Measurements from ENCODE around the gene TFF3.
"Not testable (repeated sequence)": the region's sequence is repeated elsewhere in the genome, so short reads cannot be mapped to it uniquely, and the experiment has no call there.

TFF3 gene

GRCh38 chr21:42297377-42297776 is 17.8 kb downstream of the TFF3 start:
- no peak for TF ChIP-seq CTCF (IDR thresholded peaks at IDR 0.05; ENCODE audit: low read depth, low read length)
- no peak overlapping the region for H3K4me3 ChIP-seq (ENCODE audit: low read depth, low read length)
- in situ Hi-C loops (cut with HindIII; ENCODE audit: low sequenced_read_pairs): no loop called here

GRCh38 chr21:42296501-42296900 is 18.7 kb downstream of the TFF3 start:
- no peak for TF ChIP-seq CTCF (IDR thresholded peaks at IDR 0.05; ENCODE audit: low read depth, low read length)
- no peak overlapping the region for H3K4me3 ChIP-seq (ENCODE audit: low read depth, low read length)
- no peak for DNase-seq (ENCODE audit: low read depth, low spot score)
- in situ Hi-C loops (cut with HindIII; ENCODE audit: low sequenced_read_pairs): no loop called here

More at GRCh38 chr21:42297377-42297776, 17.8 kb downstream of the TFF3 start:
- DNase-seq (ENCODE audit: low read depth, low spot score): no peak

GRCh38 chr21:42295845-42296244 is 19.4 kb downstream of the TFF3 start:
- no peak for TF ChIP-seq CTCF (IDR thresholded peaks at IDR 0.05; ENCODE audit: low read depth, low read length)

GRCh38 chr21:42294273-42294880 is 20.8 kb downstream of the TFF3 start:
- no peak for DNase-seq (ENCODE audit: low read depth, low spot score)
- TF ChIP-seq CTCF (IDR thresholded peaks at IDR 0.05; ENCODE audit: low read depth, low read length): no peak
- no peak overlapping the region for H3K4me3 ChIP-seq (ENCODE audit: low read depth, low read length)
- in situ Hi-C loops (cut with HindIII; ENCODE audit: low sequenced_read_pairs): no loop called here

More at GRCh38 chr21:42295845-42296244, 19.4 kb downstream of the TFF3 start:
- no peak overlapping the region for H3K4me3 ChIP-seq (ENCODE audit: low read depth, low read length)
- DNase-seq (ENCODE audit: low read depth, low spot score): no peak
- in situ Hi-C loops (cut with HindIII; ENCODE audit: low sequenced_read_pairs): no loop called here

GRCh38 chr21:42293649-42294272 is 21.4 kb downstream of the TFF3 start:
- in situ Hi-C loops (cut with HindIII; ENCODE audit: low sequenced_read_pairs): no loop called here
- no peak for DNase-seq (ENCODE audit: low read depth, low spot score)
- TF ChIP-seq CTCF (IDR thresholded peaks at IDR 0.05; ENCODE audit: low read depth, low read length): no peak
- H3K4me3 ChIP-seq (ENCODE audit: low read depth, low read length): no peak overlapping the region

GRCh38 chr21:42292563-42293142 is 22.6 kb downstream of the TFF3 start:
- DNase-seq (ENCODE audit: low read depth, low spot score); in situ Hi-C loops (cut with HindIII; ENCODE audit: low sequenced_read_pairs); H3K4me3 ChIP-seq (ENCODE audit: low read depth, low read length): not testable (repeated sequence)

Data from astrocyte of the spinal cord (primary cell).